SK-N-SH (cell line): ENCODE data around the gene CMTM1.

Experiments used
- FOXM1 ChIP-seq: IDR thresholded peaks from 2 replicates; pipeline ENCODE4 v1.4.0; 2012; ENCODE audit warnings: low read depth, mild to moderate bottlenecking
- NFIC ChIP-seq: IDR thresholded peaks from 2 replicates; pipeline ENCODE4 v1.4.0; 2012; ENCODE audit warnings: borderline replicate concordance
- NRF1 ChIP-seq: IDR thresholded peaks from 2 replicates; pipeline ENCODE4 v1.6.1; 2012; ENCODE audit warnings: low read depth, mild to moderate bottlenecking, low read length
- POLR2AphosphoS5 ChIP-seq: IDR thresholded peaks from 2 replicates; pipeline ENCODE4 v1.6.1; 2012; ENCODE audit warnings: low read depth, low read length
- RAD21 ChIP-seq: IDR thresholded peaks from 2 replicates; pipeline ENCODE4 v1.6.1; 2012; ENCODE audit warnings: mild to moderate bottlenecking, low read length
- RCOR1 ChIP-seq: fragments of 150-350 bp; IDR thresholded peaks from 2 replicates; pipeline ENCODE4 v1.6.1; 2017; ENCODE audit warnings: antibody characterized with exemption, low read length
- TEAD4 ChIP-seq: IDR thresholded peaks from 2 replicates; pipeline ENCODE4 v1.4.0; 2012; ENCODE audit warnings: mild to moderate bottlenecking, borderline replicate concordance; ENCODE audit not compliant: insufficient read depth
- TF ChIP-seq, protein P1 (sequence below): IDR thresholded peaks from 2 replicates; pipeline ENCODE4 v1.6.1; 2012; ENCODE audit warnings: mild to moderate bottlenecking, low read depth, low read length, moderate library complexity
- TF ChIP-seq, protein P2 (sequence below): fragments of 200-600 bp; sonication (generic); IDR thresholded peaks from 2 replicates; pipeline ENCODE4 v1.6.1; 2017; ENCODE audit warnings: antibody characterized with exemption, mild to moderate bottlenecking, moderate library complexity
- TF ChIP-seq, protein P3 (sequence below): IDR thresholded peaks from 2 replicates; pipeline ENCODE4 v1.4.0; 2012; ENCODE audit warnings: low read depth, borderline replicate concordance

DNA sequence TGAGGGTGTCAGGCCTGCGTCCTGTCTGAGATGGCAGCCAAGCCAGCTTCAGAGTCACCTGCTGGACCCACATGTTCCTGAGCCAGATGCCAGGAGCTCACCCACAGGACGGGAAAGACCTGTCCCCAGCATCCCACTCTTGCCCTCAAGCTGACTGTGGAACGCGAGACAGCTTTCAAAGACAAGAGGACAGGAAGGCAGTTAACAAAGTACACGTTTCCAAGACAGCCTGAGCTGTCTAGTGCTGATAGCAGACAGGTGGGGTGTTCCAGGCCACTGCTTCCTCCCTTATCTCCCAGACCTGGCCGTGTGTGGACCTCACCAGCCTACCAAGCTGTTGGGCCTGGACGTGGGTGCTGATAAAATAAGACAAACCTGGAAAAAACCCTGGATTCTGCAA, 51.5 kb downstream of the CMTM1 start:
- TF ChIP-seq, protein P1, sequence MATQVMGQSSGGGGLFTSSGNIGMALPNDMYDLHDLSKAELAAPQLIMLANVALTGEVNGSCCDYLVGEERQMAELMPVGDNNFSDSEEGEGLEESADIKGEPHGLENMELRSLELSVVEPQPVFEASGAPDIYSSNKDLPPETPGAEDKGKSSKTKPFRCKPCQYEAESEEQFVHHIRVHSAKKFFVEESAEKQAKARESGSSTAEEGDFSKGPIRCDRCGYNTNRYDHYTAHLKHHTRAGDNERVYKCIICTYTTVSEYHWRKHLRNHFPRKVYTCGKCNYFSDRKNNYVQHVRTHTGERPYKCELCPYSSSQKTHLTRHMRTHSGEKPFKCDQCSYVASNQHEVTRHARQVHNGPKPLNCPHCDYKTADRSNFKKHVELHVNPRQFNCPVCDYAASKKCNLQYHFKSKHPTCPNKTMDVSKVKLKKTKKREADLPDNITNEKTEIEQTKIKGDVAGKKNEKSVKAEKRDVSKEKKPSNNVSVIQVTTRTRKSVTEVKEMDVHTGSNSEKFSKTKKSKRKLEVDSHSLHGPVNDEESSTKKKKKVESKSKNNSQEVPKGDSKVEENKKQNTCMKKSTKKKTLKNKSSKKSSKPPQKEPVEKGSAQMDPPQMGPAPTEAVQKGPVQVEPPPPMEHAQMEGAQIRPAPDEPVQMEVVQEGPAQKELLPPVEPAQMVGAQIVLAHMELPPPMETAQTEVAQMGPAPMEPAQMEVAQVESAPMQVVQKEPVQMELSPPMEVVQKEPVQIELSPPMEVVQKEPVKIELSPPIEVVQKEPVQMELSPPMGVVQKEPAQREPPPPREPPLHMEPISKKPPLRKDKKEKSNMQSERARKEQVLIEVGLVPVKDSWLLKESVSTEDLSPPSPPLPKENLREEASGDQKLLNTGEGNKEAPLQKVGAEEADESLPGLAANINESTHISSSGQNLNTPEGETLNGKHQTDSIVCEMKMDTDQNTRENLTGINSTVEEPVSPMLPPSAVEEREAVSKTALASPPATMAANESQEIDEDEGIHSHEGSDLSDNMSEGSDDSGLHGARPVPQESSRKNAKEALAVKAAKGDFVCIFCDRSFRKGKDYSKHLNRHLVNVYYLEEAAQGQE, result no peak
- TF ChIP-seq NFIC, result no peak
- TF ChIP-seq, protein P2, sequence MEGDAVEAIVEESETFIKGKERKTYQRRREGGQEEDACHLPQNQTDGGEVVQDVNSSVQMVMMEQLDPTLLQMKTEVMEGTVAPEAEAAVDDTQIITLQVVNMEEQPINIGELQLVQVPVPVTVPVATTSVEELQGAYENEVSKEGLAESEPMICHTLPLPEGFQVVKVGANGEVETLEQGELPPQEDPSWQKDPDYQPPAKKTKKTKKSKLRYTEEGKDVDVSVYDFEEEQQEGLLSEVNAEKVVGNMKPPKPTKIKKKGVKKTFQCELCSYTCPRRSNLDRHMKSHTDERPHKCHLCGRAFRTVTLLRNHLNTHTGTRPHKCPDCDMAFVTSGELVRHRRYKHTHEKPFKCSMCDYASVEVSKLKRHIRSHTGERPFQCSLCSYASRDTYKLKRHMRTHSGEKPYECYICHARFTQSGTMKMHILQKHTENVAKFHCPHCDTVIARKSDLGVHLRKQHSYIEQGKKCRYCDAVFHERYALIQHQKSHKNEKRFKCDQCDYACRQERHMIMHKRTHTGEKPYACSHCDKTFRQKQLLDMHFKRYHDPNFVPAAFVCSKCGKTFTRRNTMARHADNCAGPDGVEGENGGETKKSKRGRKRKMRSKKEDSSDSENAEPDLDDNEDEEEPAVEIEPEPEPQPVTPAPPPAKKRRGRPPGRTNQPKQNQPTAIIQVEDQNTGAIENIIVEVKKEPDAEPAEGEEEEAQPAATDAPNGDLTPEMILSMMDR, result no peak
- TF ChIP-seq, protein P3, sequence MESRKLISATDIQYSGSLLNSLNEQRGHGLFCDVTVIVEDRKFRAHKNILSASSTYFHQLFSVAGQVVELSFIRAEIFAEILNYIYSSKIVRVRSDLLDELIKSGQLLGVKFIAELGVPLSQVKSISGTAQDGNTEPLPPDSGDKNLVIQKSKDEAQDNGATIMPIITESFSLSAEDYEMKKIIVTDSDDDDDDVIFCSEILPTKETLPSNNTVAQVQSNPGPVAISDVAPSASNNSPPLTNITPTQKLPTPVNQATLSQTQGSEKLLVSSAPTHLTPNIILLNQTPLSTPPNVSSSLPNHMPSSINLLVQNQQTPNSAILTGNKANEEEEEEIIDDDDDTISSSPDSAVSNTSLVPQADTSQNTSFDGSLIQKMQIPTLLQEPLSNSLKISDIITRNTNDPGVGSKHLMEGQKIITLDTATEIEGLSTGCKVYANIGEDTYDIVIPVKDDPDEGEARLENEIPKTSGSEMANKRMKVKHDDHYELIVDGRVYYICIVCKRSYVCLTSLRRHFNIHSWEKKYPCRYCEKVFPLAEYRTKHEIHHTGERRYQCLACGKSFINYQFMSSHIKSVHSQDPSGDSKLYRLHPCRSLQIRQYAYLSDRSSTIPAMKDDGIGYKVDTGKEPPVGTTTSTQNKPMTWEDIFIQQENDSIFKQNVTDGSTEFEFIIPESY, result no peak
- no peak for TF ChIP-seq POLR2AphosphoS5
- no peak for TF ChIP-seq NRF1
- no peak for TF ChIP-seq RAD21
- no peak for TF ChIP-seq FOXM1
- TF ChIP-seq RCOR1, result no peak
- no peak for TF ChIP-seq TEAD4
